ENCODE data around the gene FER1L5.
A peak's percentile ranks its signal among the peaks of the same experiment; 100 is the strongest.

FER1L5 gene

DNA sequence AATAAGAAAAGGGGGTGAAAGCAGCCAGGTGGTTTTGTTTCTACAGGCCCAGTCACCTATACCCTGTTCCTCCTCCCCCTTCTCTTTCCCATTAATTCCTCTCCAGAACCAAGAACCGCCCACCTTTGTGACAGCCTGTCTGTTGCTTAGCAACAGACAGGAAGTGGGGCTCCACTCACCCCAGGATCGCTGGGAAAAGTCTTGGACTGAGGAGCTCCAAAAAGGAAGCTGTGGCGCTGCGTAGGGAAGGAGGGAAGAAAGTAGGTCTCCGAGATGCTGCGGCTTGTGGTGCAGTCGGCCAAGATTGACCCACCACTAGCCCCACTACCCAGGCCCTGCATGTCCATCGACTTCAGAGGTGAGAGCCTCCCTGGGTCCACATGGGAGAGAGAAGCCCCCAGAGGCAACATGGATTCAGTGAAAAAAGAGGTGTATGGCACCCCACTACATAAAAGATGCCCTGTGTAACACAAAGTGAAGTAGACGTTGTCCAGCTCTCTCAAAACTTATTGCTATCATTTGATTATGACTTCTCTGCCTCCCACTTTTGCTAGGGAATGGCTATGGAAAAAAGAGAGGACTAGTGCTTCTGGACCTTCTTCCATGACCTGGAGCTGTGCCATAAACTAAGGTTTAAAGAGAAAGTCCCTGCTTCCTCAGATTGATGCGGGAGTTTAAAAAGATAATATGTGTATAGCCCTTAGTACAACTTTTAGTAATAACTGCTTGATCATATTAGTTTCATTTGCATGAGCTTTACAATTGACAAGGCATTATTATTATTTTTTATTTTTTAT lies at the start of gene FER1L5:
Gene FER1L5 (plus strand): TSS at position 201 of the 797 bp plus-strand sequence. CDS start 73 bp downstream, at position 274.
- no peak for DNase-seq

- peak in 1 of 2 donors; percentile 5 for DNase-seq
Observed at GRCh38 chr2:96594282-96594681, 48.3 kb upstream of the FER1L5 start.

- no peak for DNase-seq
Observed at GRCh38 chr2:96594691-96595152, 47.8 kb upstream of the FER1L5 start.

GRCh38 chr2:96596596-96596995 lies 46.0 kb upstream of the FER1L5 start:
- DNase-seq = no peak

GRCh38 chr2:96599941-96600340 lies 42.6 kb upstream of the FER1L5 start:
- no peak for DNase-seq

GRCh38 chr2:96601382-96602292 lies 40.9 kb upstream of the FER1L5 start:
- peak in 1 of 2 donors; percentile 10 for DNase-seq

- DNase-seq = no peak
Observed at GRCh38 chr2:96602330-96602823, 40.2 kb upstream of the FER1L5 start.

GRCh38 chr2:96604104-96604503 lies 38.5 kb upstream of the FER1L5 start:
- no peak for DNase-seq

DNA sequence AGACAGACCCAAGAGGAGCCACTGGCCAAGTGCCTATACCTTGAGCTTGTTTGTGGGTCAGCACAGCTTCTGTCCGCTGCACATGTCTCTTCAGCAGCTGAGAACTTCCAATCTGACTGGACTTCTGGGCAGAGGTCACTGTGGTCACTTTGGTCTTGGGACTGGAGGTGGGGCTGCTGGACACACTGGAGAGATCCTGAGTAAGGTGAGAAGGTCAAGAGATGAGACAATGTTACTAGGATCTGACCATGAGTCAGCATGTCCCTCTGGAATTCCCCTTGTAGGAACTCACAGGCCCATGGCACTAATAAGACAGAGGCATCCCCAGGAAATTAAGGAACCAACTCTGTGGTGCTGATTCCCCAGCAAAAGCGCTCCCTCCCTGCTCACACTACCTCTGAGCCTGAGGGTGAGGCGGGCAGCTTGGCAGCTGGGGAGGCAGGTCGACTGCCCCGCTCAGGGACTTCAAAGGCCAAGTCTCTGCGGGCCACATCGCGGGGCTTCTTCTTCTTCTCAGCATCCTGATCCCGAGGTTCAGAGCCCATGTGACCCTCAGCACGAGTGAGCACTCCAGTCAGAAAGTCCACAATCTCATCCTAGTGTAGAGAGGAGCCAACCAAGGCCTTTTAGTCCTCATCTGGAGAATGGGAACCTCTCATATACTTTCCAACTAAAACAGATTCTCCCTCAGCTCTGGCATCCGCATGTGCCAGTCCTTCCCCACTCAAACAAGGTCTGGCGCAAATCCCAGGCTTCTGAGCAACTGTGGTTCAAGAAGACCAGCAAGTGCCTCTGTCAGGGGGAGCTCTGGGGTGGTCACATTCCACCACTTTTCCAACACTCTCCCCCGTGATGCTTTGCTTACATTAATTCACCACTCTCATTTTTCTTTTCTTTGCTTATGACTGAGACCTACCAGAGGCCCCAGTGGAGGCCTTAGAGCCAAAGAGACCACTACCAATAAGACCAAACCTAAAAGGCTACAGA lies 33.8 kb upstream of the FER1L5 start:
- no peak for DNase-seq

DNA sequence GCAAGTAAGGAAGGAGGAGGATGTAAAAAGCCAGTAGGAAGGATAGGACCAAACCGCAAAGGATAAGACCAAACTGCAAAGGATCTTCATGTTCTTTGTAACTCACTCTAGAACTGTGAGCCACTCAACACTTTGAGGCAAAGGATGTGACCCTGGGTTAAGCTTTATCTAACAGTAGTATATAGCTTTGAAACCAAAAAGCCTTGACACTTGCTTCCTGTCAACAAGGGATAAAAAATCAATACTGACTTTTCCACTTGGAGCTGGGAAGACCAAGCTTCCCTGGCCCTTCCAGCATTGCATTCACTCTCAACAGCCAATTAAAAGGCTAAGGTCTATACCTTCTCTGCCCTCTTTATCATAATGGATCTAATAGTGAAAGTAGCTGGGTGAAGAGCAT lies 26.4 kb upstream of the FER1L5 start:
- DNase-seq = no peak

- DNase-seq = no peak
Observed at GRCh38 chr2:96616535-96616934, 26.0 kb upstream of the FER1L5 start.

DNA sequence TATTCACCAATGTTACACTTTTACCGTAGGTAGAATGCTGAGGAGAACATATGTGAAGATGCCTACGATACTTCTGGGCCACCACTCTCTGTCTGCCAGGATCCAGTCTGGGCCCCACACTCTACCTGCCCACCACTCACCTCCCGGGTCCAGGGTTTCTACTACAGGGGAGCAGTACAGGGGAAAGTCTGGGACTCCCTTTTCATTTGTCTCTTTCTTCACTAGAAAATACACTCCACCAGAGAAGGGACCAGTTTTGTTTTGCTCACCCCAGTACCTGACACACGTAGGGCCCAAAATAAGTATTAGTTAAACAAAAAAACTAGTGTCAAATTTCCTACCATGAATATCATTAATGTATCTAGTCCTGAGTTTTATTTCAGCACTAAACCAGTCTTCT lies 25.6 kb upstream of the FER1L5 start:
- no peak for DNase-seq

- DNase-seq = no peak
Observed at GRCh38 chr2:96618596-96619283, 23.8 kb upstream of the FER1L5 start.

DNA sequence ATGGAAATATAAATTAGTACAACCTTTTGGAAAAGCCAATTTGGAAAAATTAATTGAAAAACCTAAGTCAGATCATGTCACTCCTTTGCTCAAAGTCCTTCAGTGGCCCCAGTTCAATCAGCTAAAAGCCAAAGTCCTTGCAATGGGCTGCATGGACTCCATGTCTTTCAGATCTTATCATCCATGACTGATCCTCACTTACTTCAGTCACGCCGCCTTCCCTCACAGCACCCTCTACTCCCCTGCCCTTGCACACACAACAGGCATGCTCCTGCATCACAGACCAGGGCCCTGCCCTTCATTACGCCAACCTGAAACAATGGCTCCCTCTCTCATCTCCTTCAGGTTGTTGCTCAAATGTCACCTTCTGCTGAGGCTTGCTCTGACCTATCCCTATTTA lies 20.0 kb upstream of the FER1L5 start:
- no peak for DNase-seq

- DNase-seq = no peak
Observed at GRCh38 chr2:96623116-96623515, 19.4 kb upstream of the FER1L5 start.

DNA sequence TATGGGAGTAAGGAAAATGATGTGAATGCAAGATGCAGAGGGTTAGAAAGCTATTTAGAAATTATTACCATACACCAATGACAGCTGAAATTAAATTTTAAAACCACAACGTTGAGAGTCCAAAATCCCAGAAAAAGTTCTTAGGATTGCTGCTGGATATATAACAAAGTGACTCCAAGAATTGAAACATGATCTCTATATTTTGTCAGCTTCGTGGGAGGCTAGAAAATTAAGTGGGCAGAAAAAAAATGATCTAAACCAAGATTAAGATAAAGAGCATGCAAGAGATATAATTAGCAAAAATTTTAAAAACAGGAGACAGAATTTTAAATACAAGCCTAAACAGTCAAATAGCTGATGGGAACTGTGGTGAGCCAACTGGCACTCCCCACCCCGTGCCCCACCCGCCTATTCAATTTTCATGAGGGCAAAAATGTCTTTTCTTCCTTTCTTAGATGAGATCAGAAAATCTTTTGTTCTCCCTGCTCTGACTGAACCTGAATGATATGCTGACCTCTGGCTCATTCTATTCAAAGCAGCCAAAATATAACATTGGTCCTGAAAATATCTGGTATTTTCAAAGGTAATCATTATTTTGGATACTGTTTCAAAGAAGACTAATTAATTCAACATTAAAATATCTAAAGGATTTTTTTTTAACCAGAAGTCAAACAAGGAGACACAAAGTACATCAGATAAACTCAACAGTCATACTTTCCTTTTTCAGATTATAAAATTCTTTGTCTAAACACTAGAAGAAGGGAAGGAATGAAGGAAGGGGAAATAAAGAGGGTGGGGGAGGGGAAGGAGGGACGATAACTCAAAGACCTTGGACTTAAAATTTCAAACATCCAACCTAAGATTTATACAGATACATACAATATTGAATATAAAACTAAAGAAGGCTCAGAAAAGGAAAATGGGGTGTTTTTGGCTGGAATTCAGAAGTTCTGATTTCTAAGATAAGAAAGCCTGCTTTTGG lies 16.7 kb upstream of the FER1L5 start:
- DNase-seq = no peak

- DNase-seq = no peak
Observed at GRCh38 chr2:96626553-96626942, 16.0 kb upstream of the FER1L5 start.

DNA sequence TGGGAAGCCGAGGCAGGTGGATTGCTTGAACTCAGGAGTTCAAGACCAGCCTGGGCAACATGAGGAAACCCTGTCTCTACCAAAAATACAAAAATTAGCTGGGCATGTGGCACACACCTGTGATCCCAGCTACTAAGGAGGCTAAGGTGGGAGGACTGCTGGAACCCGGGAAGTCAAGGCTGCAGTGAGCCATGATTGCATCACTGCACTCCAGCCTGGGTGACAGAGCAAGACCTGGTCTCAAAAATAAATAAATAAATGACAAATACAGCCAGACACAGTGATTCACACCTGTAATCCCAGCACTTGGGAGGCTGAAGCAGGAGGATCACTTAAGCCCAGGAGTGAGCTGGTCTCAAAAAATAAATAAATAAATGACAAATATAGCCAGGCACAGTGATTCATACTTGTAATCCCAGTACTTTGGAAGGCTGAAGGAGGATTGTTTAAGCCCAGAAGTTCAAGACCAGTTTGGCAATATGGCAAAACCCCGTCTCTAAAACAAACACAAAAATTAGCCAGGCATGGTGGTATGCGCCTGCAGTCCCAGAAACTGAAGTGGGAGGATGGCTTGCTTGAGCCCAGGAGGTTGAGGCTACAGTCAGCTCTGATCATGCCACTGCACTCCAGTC lies 10.6 kb upstream of the FER1L5 start:
- no peak for DNase-seq

GRCh38 chr2:96633641-96634040 lies 8.9 kb upstream of the FER1L5 start:
- no peak for DNase-seq
